Fibroblast of skin of right biceps (primary cell): ENCODE results near the gene TRIM14.

Source experiments
- DNase-seq: peaks from one replicate; pipeline ENCODE4 v3.0.0-alpha.2; 2013

The TRIM14 gene

GRCh38 chr9:98118640-98119601 is at the start of gene TRIM14:
TRIM14 (minus strand) TSS chr9:98119222; CDS start chr9:98119188, 34 bp downstream.
- peak; percentile 70 for DNase-seq

GRCh38 chr9:98168153-98168780 is 49.2 kb upstream of the TRIM14 start:
- no peak for DNase-seq

GRCh38 chr9:98164912-98165311 is 45.9 kb upstream of the TRIM14 start:
- DNase-seq = no peak

- DNase-seq = no peak
These were observed 43.6 kb upstream of the TRIM14 start for GRCh38 chr9:98162613-98163012.

- no peak for DNase-seq
These were observed 42.8 kb upstream of the TRIM14 start for GRCh38 chr9:98161851-98162250.

GRCh38 chr9:98159790-98160189 is 40.8 kb upstream of the TRIM14 start:
- DNase-seq = no peak

GRCh38 chr9:98159301-98159700 is 40.3 kb upstream of the TRIM14 start:
- no peak for DNase-seq

GRCh38 chr9:98158071-98158831 is 39.2 kb upstream of the TRIM14 start:
- no peak for DNase-seq

GRCh38 chr9:98157372-98157771 is 38.4 kb upstream of the TRIM14 start:
- DNase-seq = no peak

- DNase-seq = no peak
These were observed 35.7 kb upstream of the TRIM14 start for GRCh38 chr9:98154678-98155077.

- peak; percentile 3 for DNase-seq
These were observed 33.5 kb upstream of the TRIM14 start for GRCh38 chr9:98152526-98152925.

GRCh38 chr9:98150721-98151120 is 31.7 kb upstream of the TRIM14 start:
- no peak for DNase-seq

- DNase-seq = no peak
These were observed 31.1 kb upstream of the TRIM14 start for GRCh38 chr9:98150164-98150563.

GRCh38 chr9:98149422-98149821 is 30.4 kb upstream of the TRIM14 start:
- no peak for DNase-seq

- DNase-seq = no peak
These were observed 29.5 kb upstream of the TRIM14 start for GRCh38 chr9:98148486-98148885.

GRCh38 chr9:98147582-98147981 is 28.6 kb upstream of the TRIM14 start:
- DNase-seq = no peak

- peak; percentile 4 for DNase-seq
These were observed 27.3 kb upstream of the TRIM14 start for GRCh38 chr9:98146101-98146991.

GRCh38 chr9:98144631-98145030 is 25.6 kb upstream of the TRIM14 start:
- no peak for DNase-seq

GRCh38 chr9:98144076-98144475 is 25.1 kb upstream of the TRIM14 start:
- no peak for DNase-seq

GRCh38 chr9:98142925-98143481 is 24.0 kb upstream of the TRIM14 start:
- DNase-seq = no peak

GRCh38 chr9:98142182-98142907 is 23.3 kb upstream of the TRIM14 start:
- no peak for DNase-seq
